Activated naive CD8-positive, alpha-beta T cell treated with anti-CD3 and anti-CD28 coated beads for 36 hours (primary cell): ENCODE data around the gene PLVAP. TPM values are rescaled to one million over a fixed set of nuclear protein-coding genes. Genes with fewer than 3 reads are reported as not detected.
A peak's percentile ranks its signal among the peaks of the same experiment; 100 is the strongest.

Experiments used
- DNase-seq: peaks from one replicate; pipeline ENCODE4 v3.0.0; 2021
- H3K27ac Mint-ChIP-seq: one replicate; pipeline ENCODE4 v1.8.0; 2022; ENCODE audit warnings: mild to moderate bottlenecking, moderate library complexity, mixed read lengths
- H3K27me3 Mint-ChIP-seq: one replicate; pipeline ENCODE4 v1.8.0; 2022; ENCODE audit warnings: mild to moderate bottlenecking, mixed read lengths
- H3K36me3 Mint-ChIP-seq: one replicate; pipeline ENCODE4 v1.8.0; 2021; ENCODE audit warnings: mild to moderate bottlenecking, mixed read lengths
- H3K4me1 Mint-ChIP-seq: one replicate; pipeline ENCODE4 v1.8.0; 2021; ENCODE audit warnings: mixed read lengths
- H3K4me3 Mint-ChIP-seq: one replicate; pipeline ENCODE4 v1.8.0; 2022; ENCODE audit warnings: mild to moderate bottlenecking, moderate library complexity, mixed read lengths
- H3K9me3 Mint-ChIP-seq: one replicate; pipeline ENCODE4 v1.8.0; 2022; ENCODE audit warnings: mixed read lengths
- total RNA-seq, 2 experiments: library from RNA; stranded (reverse); gene quantifications; one replicate each; pipeline ENCODE4 v1.2.3, GENCODE V29; 2021

Gene PLVAP
- total RNA-seq, 2 experiments from 2014 or later: not detected

GRCh38 chr19:17327068-17327653 lies 50.0 kb downstream of the PLVAP start:
- no peaks in the 10 kb centered on the region for H3K9me3 Mint-ChIP-seq
- DNase-seq: no peak
- peaks cover 3% of the 10 kb centered on the region for H3K36me3 Mint-ChIP-seq
- H3K4me1 Mint-ChIP-seq: peaks cover 7% of the 10 kb centered on the region
- H3K27me3 Mint-ChIP-seq: no peaks in the 10 kb centered on the region
- H3K27ac Mint-ChIP-seq: no peak overlapping the region
- H3K4me3 Mint-ChIP-seq: no peak overlapping the region

DNA sequence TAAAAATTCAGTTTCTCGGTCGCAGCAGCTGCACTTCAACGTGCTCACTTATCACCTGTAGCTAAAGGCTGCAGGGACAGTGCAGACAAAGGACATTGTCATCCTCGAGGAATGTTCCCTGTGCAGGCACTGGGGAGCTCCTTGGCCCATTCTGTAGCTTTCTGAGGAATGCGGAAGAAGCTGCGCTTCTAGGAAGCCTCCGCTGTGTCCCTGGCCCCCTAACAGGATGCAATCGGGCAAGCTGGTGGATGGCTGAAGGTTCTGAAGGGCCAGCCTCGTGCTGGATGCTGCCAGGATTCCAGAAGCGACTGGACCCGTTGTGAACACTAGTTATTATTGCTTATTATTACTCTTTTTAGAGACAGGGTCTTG lies 50.6 kb downstream of the PLVAP start:
- no peaks in the 10 kb centered on the region for H3K9me3 Mint-ChIP-seq
- no peak for DNase-seq
- H3K36me3 Mint-ChIP-seq: peaks cover 3% of the 10 kb centered on the region
- no peak overlapping the region for H3K27ac Mint-ChIP-seq
- no peaks in the 10 kb centered on the region for H3K27me3 Mint-ChIP-seq
- no peak overlapping the region for H3K4me3 Mint-ChIP-seq
- peaks cover 7% of the 10 kb centered on the region for H3K4me1 Mint-ChIP-seq

GRCh38 chr19:17325881-17326594 lies 51.1 kb downstream of the PLVAP start:
- Mint-ChIP-seq H3K27me3 (no peaks in the 10 kb centered on the region), H3K9me3 (no peaks in the 10 kb centered on the region), H3K27ac (no peak overlapping the region), H3K36me3 (peaks cover 3% of the 10 kb centered on the region), H3K4me1 (peaks cover 7% of the 10 kb centered on the region), H3K4me3 (no peak overlapping the region)
- no peak for DNase-seq

- H3K27me3 Mint-ChIP-seq: no peaks in the 10 kb centered on the region
- no peak overlapping the region for H3K27ac Mint-ChIP-seq
- no peak overlapping the region for H3K4me3 Mint-ChIP-seq
- no peaks in the 10 kb centered on the region for H3K9me3 Mint-ChIP-seq
- DNase-seq: no peak
- H3K4me1 Mint-ChIP-seq: peaks cover 4% of the 10 kb centered on the region
- H3K36me3 Mint-ChIP-seq: peaks cover 3% of the 10 kb centered on the region
Observed at GRCh38 chr19:17325133-17325532, 52.0 kb downstream of the PLVAP start.

GRCh38 chr19:17324357-17325114 lies 52.6 kb downstream of the PLVAP start:
- Mint-ChIP-seq H3K4me1 (peaks cover 4% of the 10 kb centered on the region), H3K4me3 (no peak overlapping the region), H3K27me3 (no peaks in the 10 kb centered on the region), H3K36me3 (peaks cover 3% of the 10 kb centered on the region), H3K9me3 (no peaks in the 10 kb centered on the region), H3K27ac (no peak overlapping the region)
- no peak for DNase-seq

GRCh38 chr19:17323964-17324332 lies 53.2 kb downstream of the PLVAP start:
- Mint-ChIP-seq H3K27ac (no peak overlapping the region), H3K27me3 (no peaks in the 10 kb centered on the region), H3K4me3 (no peak overlapping the region), H3K4me1 (peaks cover 4% of the 10 kb centered on the region), H3K9me3 (no peaks in the 10 kb centered on the region), H3K36me3 (peaks cover 3% of the 10 kb centered on the region)
- DNase-seq: peak; percentile 42

DNA sequence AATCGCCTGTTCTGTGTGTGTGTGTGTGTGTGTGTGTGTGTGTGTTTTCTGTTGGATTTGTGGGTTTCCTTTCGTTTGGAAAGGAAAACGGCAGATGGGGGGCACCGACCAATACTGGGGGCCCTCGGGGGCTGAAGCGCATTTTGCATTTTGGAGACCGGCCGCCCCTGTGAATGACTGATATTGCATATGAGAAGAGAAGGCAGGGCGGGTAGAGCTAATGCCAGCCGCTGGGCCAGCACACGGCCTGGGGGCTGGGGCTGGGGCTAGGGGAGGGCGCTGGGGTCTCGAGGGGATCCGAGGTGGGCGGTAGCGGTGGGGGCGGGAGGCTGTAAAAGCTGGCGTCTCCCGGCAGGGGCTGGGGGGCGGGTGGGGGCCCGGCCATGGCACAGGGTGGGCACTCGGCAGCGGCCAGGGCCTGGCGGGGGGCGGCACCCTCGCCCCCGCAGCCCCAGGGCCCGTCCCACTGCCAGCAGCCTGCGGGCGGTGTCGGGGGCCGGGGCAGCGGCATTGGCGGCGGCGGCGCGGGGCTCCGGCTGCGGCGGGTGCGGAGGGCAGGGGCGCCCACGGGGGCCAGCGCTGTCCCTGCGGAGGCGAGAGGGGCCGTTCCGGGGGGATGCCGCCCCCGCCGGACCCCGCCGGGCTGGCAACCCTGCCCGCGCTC lies 53.7 kb downstream of the PLVAP start:
- H3K4me1 Mint-ChIP-seq: peaks cover 4% of the 10 kb centered on the region
- no peaks in the 10 kb centered on the region for H3K27me3 Mint-ChIP-seq
- no peak overlapping the region for H3K27ac Mint-ChIP-seq
- peaks cover 3% of the 10 kb centered on the region for H3K36me3 Mint-ChIP-seq
- peak overlapping the region; percentile 47 for H3K4me3 Mint-ChIP-seq
- H3K9me3 Mint-ChIP-seq: no peaks in the 10 kb centered on the region
- no peak for DNase-seq

- H3K27me3 Mint-ChIP-seq: no peaks in the 10 kb centered on the region
- H3K4me1 Mint-ChIP-seq: peaks cover 4% of the 10 kb centered on the region
- H3K27ac Mint-ChIP-seq: no peak overlapping the region
- H3K9me3 Mint-ChIP-seq: no peaks in the 10 kb centered on the region
- peaks cover 3% of the 10 kb centered on the region for H3K36me3 Mint-ChIP-seq
- H3K4me3 Mint-ChIP-seq: peak overlapping the region; percentile 29
- no peak for DNase-seq
Observed at GRCh38 chr19:17322854-17323253, 54.3 kb downstream of the PLVAP start.

DNA sequence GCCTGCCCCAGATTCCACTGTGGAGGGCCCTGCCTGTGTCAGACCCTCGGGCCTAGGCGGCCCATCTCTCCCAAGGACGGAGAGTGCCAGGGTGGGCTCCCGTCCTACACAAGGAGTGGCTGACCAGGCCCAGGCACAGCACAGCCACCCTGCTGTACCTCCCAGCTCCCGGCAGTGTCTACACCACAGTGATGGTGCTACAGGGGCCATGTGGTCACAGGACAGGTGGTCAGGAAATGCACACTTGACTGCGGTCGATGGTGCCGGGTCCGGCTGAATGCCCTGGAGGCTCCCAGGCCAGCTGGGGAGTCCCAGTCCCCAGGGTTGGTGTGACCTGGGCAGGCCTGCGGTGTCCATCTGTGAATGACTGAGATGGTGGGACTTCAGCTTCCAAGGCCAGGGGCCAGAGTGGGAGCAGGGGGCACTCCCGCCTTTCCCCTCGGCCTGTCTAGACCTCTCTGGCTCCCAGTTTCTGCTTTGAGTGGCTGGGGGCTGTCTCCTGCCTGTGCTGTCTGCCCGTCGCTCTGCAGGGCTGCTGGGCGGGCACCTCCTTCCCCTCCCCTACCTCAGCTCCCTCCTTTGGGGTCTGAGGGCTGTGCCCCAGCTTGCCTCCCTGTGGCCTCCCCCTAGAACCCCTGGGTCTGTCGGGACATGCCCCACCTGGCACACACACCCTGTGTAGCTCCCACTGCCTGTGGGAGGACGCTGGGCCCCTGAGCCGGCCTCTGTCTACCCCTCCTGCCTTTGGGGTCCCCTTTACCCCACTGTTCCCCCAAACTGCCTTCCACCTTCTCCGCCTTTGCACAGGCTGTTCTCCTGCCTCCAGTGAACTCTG lies 55.3 kb downstream of the PLVAP start:
- Mint-ChIP-seq H3K4me3 (no peak overlapping the region), H3K27ac (peak overlapping the region; percentile 23), H3K4me1 (peaks cover 4% of the 10 kb centered on the region), H3K27me3 (no peaks in the 10 kb centered on the region), H3K9me3 (no peaks in the 10 kb centered on the region), H3K36me3 (peaks cover 3% of the 10 kb centered on the region)
- DNase-seq: no peak

DNA sequence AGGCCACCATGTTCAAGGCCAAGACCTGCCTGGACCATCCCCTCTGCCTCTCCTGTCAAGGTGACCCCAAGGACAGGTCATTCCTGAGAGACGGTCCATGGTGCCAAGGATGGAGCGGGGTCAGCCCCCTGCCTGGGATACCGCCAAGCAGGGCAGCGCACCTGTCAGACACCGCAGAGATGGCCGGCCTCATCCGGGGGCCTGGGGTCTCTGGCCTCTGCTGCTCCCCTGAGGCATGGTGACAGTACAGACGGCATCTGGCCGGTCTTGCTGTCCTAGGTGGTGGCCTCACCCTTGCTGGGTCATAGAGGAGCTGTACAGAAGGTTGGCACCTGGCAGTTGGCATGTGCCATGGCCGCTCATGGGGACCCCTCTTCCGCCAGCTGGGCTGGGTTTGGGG lies 56.7 kb downstream of the PLVAP start:
- Mint-ChIP-seq H3K9me3 (no peaks in the 10 kb centered on the region), H3K36me3 (peaks cover 11% of the 10 kb centered on the region), H3K4me1 (peaks cover 4% of the 10 kb centered on the region), H3K27me3 (no peaks in the 10 kb centered on the region), H3K4me3 (no peak overlapping the region), H3K27ac (no peak overlapping the region)
- no peak for DNase-seq

- no peak overlapping the region for H3K27ac Mint-ChIP-seq
Observed at GRCh38 chr19:17319473-17320238, 57.5 kb downstream of the PLVAP start.

GRCh38 chr19:17318966-17319365 lies 58.2 kb downstream of the PLVAP start:
- Mint-ChIP-seq H3K4me3 (no peak overlapping the region), H3K27ac (no peak overlapping the region)

More at GRCh38 chr19:17319473-17320238, 57.5 kb downstream of the PLVAP start:
- H3K4me1 Mint-ChIP-seq: peaks cover 4% of the 10 kb centered on the region
- H3K9me3 Mint-ChIP-seq: no peaks in the 10 kb centered on the region
- H3K4me3 Mint-ChIP-seq: no peak overlapping the region
- no peaks in the 10 kb centered on the region for H3K27me3 Mint-ChIP-seq
- no peak for DNase-seq
- peaks cover 12% of the 10 kb centered on the region for H3K36me3 Mint-ChIP-seq

GRCh38 chr19:17314007-17314593 lies 63.0 kb downstream of the PLVAP start:
- Mint-ChIP-seq H3K9me3 (no peaks in the 10 kb centered on the region), H3K36me3 (peaks cover 15% of the 10 kb centered on the region), H3K27ac (no peak overlapping the region), H3K4me1 (peaks cover 15% of the 10 kb centered on the region), H3K4me3 (no peak overlapping the region), H3K27me3 (no peaks in the 10 kb centered on the region)
- no peak for DNase-seq

More at GRCh38 chr19:17318966-17319365, 58.2 kb downstream of the PLVAP start:
- Mint-ChIP-seq H3K36me3 (peaks cover 12% of the 10 kb centered on the region), H3K9me3 (no peaks in the 10 kb centered on the region), H3K4me1 (peaks cover 4% of the 10 kb centered on the region), H3K27me3 (no peaks in the 10 kb centered on the region)
- no peak for DNase-seq
